Caco-2 (cell line): ENCODE measurements around the gene AP1AR. TPM values are rescaled to one million over a fixed set of nuclear protein-coding genes. Genes with fewer than 3 reads are reported as not detected.

Experiments used
- BruUV-seq: library from RNA; stranded (reverse); fragments of 400-500 nt; replicated peaks from 2 replicates; lab custom pipeline; 2021; lab: Mats Ljungman, UMichigan
- CTCF ChIA-PET: fragments of 300-600 bp; sonication (Branson Sonifier 250); formaldehyde crosslinking; loops from one replicate; lab custom pipeline; 2022; ENCODE audit warnings: antibody characterized with exemption; lab: Charles Lee
- POLR2A ChIA-PET: fragments of 300-600 bp; sonication (Branson Sonifier 250); formaldehyde crosslinking; loops from one replicate; lab custom pipeline; 2022; ENCODE audit warnings: antibody characterized with exemption; lab: Charles Lee
- DNase-seq, 2 experiments: peaks; one replicate each; pipeline versions ENCODE4 v3.0.0 to v3.0.0-alpha.2; 2020 to 2022
- H3K27me3 ChIP-seq: replicated peaks from 2 replicates; pipeline ENCODE4 v1.6.0; 2011; ENCODE audit warnings: low read length; ENCODE audit not compliant: control insufficient read depth, insufficient read depth
- H3K36me3 ChIP-seq: 2 replicates; pipeline ENCODE4 v1.5.1; 2011; ENCODE audit warnings: low read length; ENCODE audit not compliant: control insufficient read depth, insufficient read depth
- H3K4me1 ChIP-seq: fragments of 250-450 bp; sonication (Bioruptor Pico); 2 replicates; pipeline ENCODE4 v1.5.1; 2020; ENCODE audit warnings: mild to moderate bottlenecking
- H3K4me3 ChIP-seq: 2 replicates; pipeline ENCODE4 v1.5.1; 2011; ENCODE audit warnings: low read depth, mild to moderate bottlenecking, control low read depth, low read length
- H3K9me3 ChIP-seq: fragments of 250-450 bp; sonication (Bioruptor Pico); 2 replicates; pipeline ENCODE4 v1.5.1; 2020; ENCODE audit warnings: mild to moderate bottlenecking, moderate library complexity
- H3K27ac Mint-ChIP-seq: one replicate; pipeline ENCODE4 v1.8.0; 2022; ENCODE audit warnings: mixed read lengths; ENCODE audit not compliant: unreplicated experiment
- H3K27me3 Mint-ChIP-seq: one replicate; pipeline ENCODE4 v1.8.0; 2022; ENCODE audit warnings: mixed read lengths; ENCODE audit not compliant: insufficient read depth, unreplicated experiment
- H3K36me3 Mint-ChIP-seq: one replicate; pipeline ENCODE4 v1.8.0; 2022; ENCODE audit warnings: mild to moderate bottlenecking, mixed read lengths; ENCODE audit not compliant: insufficient read depth, unreplicated experiment
- H3K4me1 Mint-ChIP-seq: one replicate; pipeline ENCODE4 v1.8.0; 2022; ENCODE audit warnings: low read depth, mixed read lengths; ENCODE audit not compliant: unreplicated experiment
- H3K4me3 Mint-ChIP-seq: one replicate; pipeline ENCODE4 v1.8.0; 2022; ENCODE audit warnings: mild to moderate bottlenecking, moderate library complexity, mixed read lengths; ENCODE audit not compliant: unreplicated experiment
- H3K9me3 Mint-ChIP-seq: one replicate; pipeline ENCODE4 v1.8.0; 2022; ENCODE audit warnings: mixed read lengths; ENCODE audit not compliant: unreplicated experiment
- CTCF ChIP-seq, 2 experiments: fragments of 200-600 bp in 1 of 2; IDR thresholded peaks; 1 replicate in 1 of 2; 2 replicates in 1 of 2; pipeline versions ENCODE4 v1.5.1 to v1.8.0; 2011 to 2022; ENCODE audit warnings: antibody characterized with exemption in 1 of 2, control low read depth in 1 of 2, inconsistent platforms in 1 of 2, low read depth in 1 of 2, low read length in 1 of 2, mild to moderate bottlenecking in 1 of 2, moderate library complexity in 1 of 2; ENCODE audit not compliant: insufficient read depth in 1 of 2, severe bottlenecking in 1 of 2, unreplicated experiment in 1 of 2
- intact Hi-C: fragments of 100-400 bp; cut with micrococcal nuclease; formaldehyde crosslinking; loops from one replicate; pipeline ENCODE4 v1.10.0; 2022; ENCODE audit not compliant: unreplicated experiment
- total RNA-seq: library from RNA; stranded (reverse); gene quantifications from 2 replicates; pipeline ENCODE4 v1.2.3, GENCODE V29; 2022

AP1AR gene
- total RNA-seq, 1 experiment from 2014 or later, result 24.0 TPM

- Mint-ChIP-seq H3K4me3 (no peak overlapping the region), H3K9me3 (no peaks in the 10 kb centered on the region), H3K4me1 (no peaks in the 10 kb centered on the region), H3K27ac (no peak overlapping the region), H3K36me3 (no peaks in the 10 kb centered on the region), H3K27me3 (no peaks in the 10 kb centered on the region)
- Histone ChIP-seq H3K36me3 (no peaks in the 10 kb centered on the region), H3K27me3 (no peaks in the 10 kb centered on the region), H3K9me3 (no peaks in the 10 kb centered on the region), H3K4me3 (no peak overlapping the region), H3K4me1 (no peaks in the 10 kb centered on the region)
- POLR2A ChIA-PET, result no interaction called here
- no peak for DNase-seq
- TF ChIP-seq CTCF (IDR thresholded peaks at IDR 0.05; ENCODE audit: insufficient read depth in 1 of 2, low read depth in 1 of 2, low read length in 1 of 2, severe bottlenecking in 1 of 2, unreplicated experiment in 1 of 2), result peak in 1 of 2 experiments; percentile 21
- BruUV-seq, result no TSS peak
- CTCF ChIA-PET, result interaction anchor here (0.6 to 1.0 kb wide), 3 partner anchors 90 to 138 kb away, joined by 3 to 8 read pairs (median 4); no protein-coding TSS in a partner anchor
- intact Hi-C loops, result loop anchor here (1.0 kb wide), 1 partner anchor 90 kb away; no protein-coding TSS in a partner anchor
These were observed 41.8 kb upstream of the AP1AR start for GRCh38 chr4:112189754-112190153.

GRCh38 chr4:112190684-112191083 lies 40.9 kb upstream of the AP1AR start:
- H3K27me3 ChIP-seq, result no peaks in the 10 kb centered on the region
- Mint-ChIP-seq H3K9me3 (no peaks in the 10 kb centered on the region), H3K4me1 (no peaks in the 10 kb centered on the region), H3K4me3 (no peak overlapping the region), H3K27ac (no peak overlapping the region), H3K36me3 (no peaks in the 10 kb centered on the region), H3K27me3 (no peaks in the 10 kb centered on the region)
- POLR2A ChIA-PET, result no interaction called here
- H3K9me3 ChIP-seq, result no peaks in the 10 kb centered on the region
- no TSS peak for BruUV-seq
- CTCF ChIA-PET, result no interaction called here
- H3K4me1 ChIP-seq, result no peaks in the 10 kb centered on the region
- DNase-seq, result no peak
- H3K4me3 ChIP-seq, result no peak overlapping the region
- no peak for TF ChIP-seq CTCF (IDR thresholded peaks at IDR 0.05; ENCODE audit: insufficient read depth in 1 of 2, low read depth in 1 of 2, low read length in 1 of 2, severe bottlenecking in 1 of 2, unreplicated experiment in 1 of 2)
- H3K36me3 ChIP-seq, result no peaks in the 10 kb centered on the region
- intact Hi-C loops, result no loop called here

- Mint-ChIP-seq H3K4me1 (peaks cover 6% of the 10 kb centered on the region), H3K27me3 (peaks cover 2% of the 10 kb centered on the region), H3K27ac (no peak overlapping the region), H3K36me3 (no peaks in the 10 kb centered on the region), H3K9me3 (no peaks in the 10 kb centered on the region), H3K4me3 (no peak overlapping the region)
- ChIA-PET POLR2A (no interaction called here), CTCF (no interaction called here)
- Histone ChIP-seq H3K36me3 (no peaks in the 10 kb centered on the region), H3K4me1 (no peaks in the 10 kb centered on the region), H3K27me3 (no peaks in the 10 kb centered on the region), H3K9me3 (no peaks in the 10 kb centered on the region), H3K4me3 (no peak overlapping the region)
- intact Hi-C loops, result no loop called here
- no TSS peak for BruUV-seq
- no peak for DNase-seq
- no peak for TF ChIP-seq CTCF (IDR thresholded peaks at IDR 0.05; ENCODE audit: insufficient read depth in 1 of 2, low read depth in 1 of 2, low read length in 1 of 2, severe bottlenecking in 1 of 2, unreplicated experiment in 1 of 2)
These were observed 35.1 kb upstream of the AP1AR start for GRCh38 chr4:112196461-112196860.
